Measurements from ENCODE around the gene WDR17.

WDR17 gene

GRCh38 chr4:176063718-176064117 is 1.9 kb upstream of the WDR17 start:
- DNase-seq (ENCODE audit: extremely low spot score), result no peak
- TF ChIP-seq BHLHE40 (IDR thresholded peaks at IDR 0.05; ENCODE audit: borderline replicate concordance), result no peak
- POLR2A ChIA-PET, result no interaction called here
- CTCF ChIA-PET, result no interaction called here

- POLR2A ChIA-PET, result no interaction called here
- CTCF ChIA-PET, result no interaction called here
- no peak for TF ChIP-seq L3MBTL2 (conservative IDR thresholded peaks at IDR 0.05)
- TF ChIP-seq SUZ12 (IDR thresholded peaks at IDR 0.05), result no peak
- TF ChIP-seq NFRKB (IDR thresholded peaks at IDR 0.05), result no peak
- TF ChIP-seq ZNF384 (IDR thresholded peaks at IDR 0.05), result no peak
- no peak for TF ChIP-seq ARNT (IDR thresholded peaks at IDR 0.05)
- no peak for TF ChIP-seq CTBP1 (IDR thresholded peaks at IDR 0.05; ENCODE audit: borderline replicate concordance)
- TF ChIP-seq LEF1 (IDR thresholded peaks at IDR 0.05; ENCODE audit: borderline replicate concordance), result no peak
- TF ChIP-seq FOXM1 (IDR thresholded peaks at IDR 0.05; ENCODE audit: borderline replicate concordance), result no peak
- no peak for TF ChIP-seq FOXK2 (IDR thresholded peaks at IDR 0.05)
- TF ChIP-seq HDGF (IDR thresholded peaks at IDR 0.05; ENCODE audit: borderline replicate concordance), result no peak
- TF ChIP-seq TARDBP (IDR thresholded peaks at IDR 0.05), result no peak
- no peak for TF ChIP-seq FOXA1 (IDR thresholded peaks at IDR 0.05)
- no peak for DNase-seq (ENCODE audit: extremely low spot score)
These were observed 1.1 kb upstream of the WDR17 start for GRCh38 chr4:176064539-176064938.

GRCh38 chr4:176066757-176067156 is 1.1 kb downstream of the WDR17 start:
- ChIA-PET CTCF (interaction anchor here (0.6 kb wide), 1 partner anchor 44 kb away, joined by 3 read pairs; no protein-coding TSS in a partner anchor), POLR2A (no interaction called here)
- TF ChIP-seq CTBP1 (IDR thresholded peaks at IDR 0.05; ENCODE audit: borderline replicate concordance), result no peak
- TF ChIP-seq FOXA1 (IDR thresholded peaks at IDR 0.05), result no peak
- no peak for TF ChIP-seq FOXK2 (IDR thresholded peaks at IDR 0.05)
- DNase-seq (ENCODE audit: extremely low spot score), result no peak

- no peak for DNase-seq (ENCODE audit: extremely low spot score)
- no peak for TF ChIP-seq ARNT (IDR thresholded peaks at IDR 0.05)
- TF ChIP-seq NFRKB (IDR thresholded peaks at IDR 0.05), result no peak
- TF ChIP-seq LEF1 (IDR thresholded peaks at IDR 0.05; ENCODE audit: borderline replicate concordance), result no peak
- no peak for TF ChIP-seq SP1 (IDR thresholded peaks at IDR 0.05)
- no peak for TF ChIP-seq ELF4 (IDR thresholded peaks at IDR 0.05)
- TF ChIP-seq CTBP1 (IDR thresholded peaks at IDR 0.05; ENCODE audit: borderline replicate concordance), result no peak
- no peak for TF ChIP-seq ZNF384 (IDR thresholded peaks at IDR 0.05)
- TF ChIP-seq L3MBTL2 (conservative IDR thresholded peaks at IDR 0.05), result no peak
- no peak for TF ChIP-seq TARDBP (IDR thresholded peaks at IDR 0.05)
- TF ChIP-seq FOXK2 (IDR thresholded peaks at IDR 0.05), result no peak
- ChIA-PET POLR2A (no interaction called here), CTCF (interaction anchor here (0.6 kb wide), 1 partner anchor 1019 kb away, joined by 3 read pairs; no protein-coding TSS in a partner anchor)
These were observed 11.9 kb downstream of the WDR17 start for GRCh38 chr4:176077561-176077960.

- POLR2A ChIA-PET, result no interaction called here
- CTCF ChIA-PET, result interaction anchor here (0.7 kb wide), 1 partner anchor 182 kb away, joined by 4 read pairs; no protein-coding TSS in a partner anchor
- TF ChIP-seq FOXA1 (IDR thresholded peaks at IDR 0.05) (peak; percentile 40; the same call in 1 of the 2 replicates), PKNOX1 (IDR thresholded peaks at IDR 0.05) (peak; percentile 88), CTBP1 (IDR thresholded peaks at IDR 0.05; ENCODE audit: borderline replicate concordance) (peak; percentile 75; the same call in 1 of the 2 replicates), NFRKB (IDR thresholded peaks at IDR 0.05) (no peak)
- DNase-seq (ENCODE audit: extremely low spot score), result peak; percentile 25
These were observed 19.1 kb downstream of the WDR17 start for GRCh38 chr4:176084769-176085168.

- DNase-seq (ENCODE audit: extremely low spot score), result no peak
- CTCF ChIA-PET, result no interaction called here
- TF ChIP-seq LEF1 (IDR thresholded peaks at IDR 0.05; ENCODE audit: borderline replicate concordance) (no peak), HDGF (IDR thresholded peaks at IDR 0.05; ENCODE audit: borderline replicate concordance) (no peak), PKNOX1 (IDR thresholded peaks at IDR 0.05) (no peak), ELF4 (IDR thresholded peaks at IDR 0.05) (no peak), ARNT (IDR thresholded peaks at IDR 0.05) (no peak), SP1 (IDR thresholded peaks at IDR 0.05) (no peak), FOXM1 (IDR thresholded peaks at IDR 0.05; ENCODE audit: borderline replicate concordance) (no peak), L3MBTL2 (conservative IDR thresholded peaks at IDR 0.05) (no peak), BHLHE40 (IDR thresholded peaks at IDR 0.05; ENCODE audit: borderline replicate concordance) (no peak), FOXK2 (IDR thresholded peaks at IDR 0.05) (no peak), TARDBP (IDR thresholded peaks at IDR 0.05) (no peak), FOXA1 (IDR thresholded peaks at IDR 0.05) (no peak)
- POLR2A ChIA-PET, result no interaction called here
These were observed 24.5 kb downstream of the WDR17 start for GRCh38 chr4:176090115-176090514.

- no peak for DNase-seq (ENCODE audit: extremely low spot score)
- TF ChIP-seq HDGF (IDR thresholded peaks at IDR 0.05; ENCODE audit: borderline replicate concordance) (no peak), L3MBTL2 (conservative IDR thresholded peaks at IDR 0.05) (no peak), CTBP1 (IDR thresholded peaks at IDR 0.05; ENCODE audit: borderline replicate concordance) (no peak), FOXM1 (IDR thresholded peaks at IDR 0.05; ENCODE audit: borderline replicate concordance) (no peak), ELF4 (IDR thresholded peaks at IDR 0.05) (no peak), ARNT (IDR thresholded peaks at IDR 0.05) (no peak)
- POLR2A ChIA-PET, result no interaction called here
- CTCF ChIA-PET, result interaction anchor here (0.7 kb wide), 1 partner anchor 65 kb away, joined by 3 read pairs; no protein-coding TSS in a partner anchor
These were observed 33.7 kb downstream of the WDR17 start for GRCh38 chr4:176099314-176099713.

All from HEK293T (cell line).